SK-N-SH (cell line): Measurements from ENCODE around the gene SLIT2. TPM values are rescaled to one million over a fixed set of nuclear protein-coding genes. Genes with fewer than 3 reads are reported as not detected.

Experiments
- CTCF ChIA-PET: fragments of 300-600, 350-600 bp; formaldehyde crosslinking; extraction: SDS; loops from one replicate; lab custom pipeline; 2021; lab: Yijun Ruan, JAX
- POLR2A ChIA-PET: fragments of 350-600 bp; sonication (Branson Sonifier 250); formaldehyde crosslinking; extraction: SDS; loops from one replicate; lab custom pipeline; 2020; ENCODE audit warnings: antibody characterized with exemption, inconsistent platforms; lab: Yijun Ruan, JAX
- DNase-seq: peaks from one replicate; pipeline ENCODE4 v3.0.0; 2012
- H2AFZ ChIP-seq: fragments of 200-600 bp; sonication (generic); 2 replicates; pipeline ENCODE4 v1.8.1; 2016; ENCODE audit warnings: antibody characterized with exemption, mild to moderate bottlenecking, low read depth
- H3F3A ChIP-seq: fragments of 200-600 bp; sonication (generic); replicated peaks from 2 replicates; pipeline ENCODE3; 2016; ENCODE audit warnings: antibody characterized with exemption, mild to moderate bottlenecking; ENCODE audit not compliant: insufficient read depth
- H3K27ac ChIP-seq, 2 experiments: fragments of 200-500 bp in 1 of 2; fragments of 200-600 bp in 1 of 2; sonication (Bioruptor generic) in 1 of 2; sonication (generic), shearing (Covaris generic) in 1 of 2; 2 replicates each; pipeline versions ENCODE4 v1.5.1 to v1.6.1; 2014 to 2016; ENCODE audit warnings: low read depth in 2 of 2, inconsistent platforms in 1 of 2, low read length in 1 of 2, mild to moderate bottlenecking in 1 of 2, mixed read lengths in 1 of 2
- H3K27me3 ChIP-seq: fragments of 200-600 bp; sonication (generic), shearing (Covaris generic); 2 replicates; pipeline ENCODE4 v1.6.1; 2016; ENCODE audit warnings: mixed run types; ENCODE audit not compliant: insufficient read depth
- H3K36me3 ChIP-seq, 2 experiments: fragments of 200-500 bp in 1 of 2; fragments of 200-600 bp in 1 of 2; sonication (Bioruptor generic) in 1 of 2; sonication (generic) in 1 of 2; replicated peaks in 1 of 2; 2 replicates each; pipeline versions ENCODE3 to v1.5.1; 2014 to 2016; ENCODE audit warnings: low read length in 1 of 2, mild to moderate bottlenecking in 1 of 2; ENCODE audit not compliant: insufficient read depth in 2 of 2, control insufficient read depth in 1 of 2
- H3K4me1 ChIP-seq, 2 experiments: fragments of 200-500 bp in 1 of 2; fragments of 200-600 bp in 1 of 2; sonication (Bioruptor generic) in 1 of 2; sonication (generic), shearing (Covaris generic) in 1 of 2; 2 replicates each; pipeline versions ENCODE4 v1.5.1 to v1.6.1; 2014 to 2016; ENCODE audit warnings: low read depth in 1 of 2, low read length in 1 of 2, mixed run types in 1 of 2; ENCODE audit not compliant: insufficient read depth in 2 of 2, control insufficient read depth in 1 of 2
- H3K4me2 ChIP-seq: fragments of 200-600 bp; sonication (generic), shearing (Covaris generic); 2 replicates; pipeline ENCODE4 v1.6.1; 2017; ENCODE audit warnings: mixed run types
- H3K4me3 ChIP-seq, 2 experiments: fragments of 200-500 bp in 1 of 2; fragments of 200-600 bp in 1 of 2; sonication (Bioruptor generic) in 1 of 2; sonication (generic), shearing (Covaris generic) in 1 of 2; 2 replicates each; pipeline versions ENCODE4 v1.5.1 to v1.8.1; 2014 to 2016; ENCODE audit warnings: low read depth in 2 of 2, inconsistent platforms in 1 of 2, low read length in 1 of 2, mild to moderate bottlenecking in 1 of 2, mixed read lengths in 1 of 2, moderate library complexity in 1 of 2
- H3K79me2 ChIP-seq: fragments of 200-600 bp; sonication (generic); 2 replicates; pipeline ENCODE4 v1.8.1; 2017; ENCODE audit warnings: mild to moderate bottlenecking; ENCODE audit not compliant: insufficient read depth
- H3K9ac ChIP-seq: fragments of 200-600 bp; sonication (generic); 2 replicates; pipeline ENCODE4 v1.6.1; 2017; ENCODE audit warnings: mixed run types
- H3K9me2 ChIP-seq: fragments of 200-600 bp; sonication (generic); 2 replicates; pipeline ENCODE4 v1.6.1; 2017; ENCODE audit warnings: mixed run types
- H3K9me3 ChIP-seq: fragments of 200-600 bp; sonication (generic); 2 replicates; pipeline ENCODE4 v1.6.1; 2017; ENCODE audit warnings: mixed run types, mild to moderate bottlenecking, moderate library complexity
- H4K20me1 ChIP-seq: fragments of 200-600 bp; sonication (generic); 2 replicates; pipeline ENCODE4 v1.6.1; 2017; ENCODE audit warnings: mild to moderate bottlenecking, mixed run types; ENCODE audit not compliant: insufficient read depth
- EZH2phosphoT487 ChIP-seq: fragments of 200-600 bp; sonication (generic); IDR thresholded peaks from 2 replicates; pipeline ENCODE4 v1.6.1; 2017; ENCODE audit warnings: low read depth, mixed run types, mild to moderate bottlenecking, antibody characterized with exemption, moderate library complexity, borderline replicate concordance
- GATA2 ChIP-seq: sonication (generic); formaldehyde crosslinking; IDR thresholded peaks from 2 replicates; pipeline ENCODE4 v1.5.0; 2020; ENCODE audit warnings: mild to moderate bottlenecking, missing genetic modification reagents
- IRF3 ChIP-seq: fragments of 150-350 bp; IDR thresholded peaks from 2 replicates; pipeline ENCODE4 v1.6.1; 2016; ENCODE audit warnings: mild to moderate bottlenecking, low read depth, low read length
- NRF1 ChIP-seq: IDR thresholded peaks from 2 replicates; pipeline ENCODE4 v1.6.1; 2012; ENCODE audit warnings: low read depth, mild to moderate bottlenecking, low read length
- RXRA ChIP-seq: IDR thresholded peaks from 2 replicates; pipeline ENCODE4 v1.4.0; 2012; ENCODE audit warnings: low read depth, mild to moderate bottlenecking, borderline replicate concordance
- SMC3 ChIP-seq: IDR thresholded peaks from 2 replicates; pipeline ENCODE4 v1.6.1; 2012; ENCODE audit warnings: low read depth, low read length, improper control_type of control experiment
- WGBS: methylation state at CpG from one replicate; pipeline ENCODE4 v1.1.6; 2017; ENCODE audit warnings: low lambda C conversion rate; 5-methylcytosine and 5-hydroxymethylcytosine counted together
- polyA plus RNA-seq, 3 experiments: library from polyadenylated mRNA; depleted of rRNA; stranded (reverse); fragments of >200 nt; gene quantifications; 2 replicates each; pipeline ENCODE4 v1.2.3, GENCODE V29; 2012

SLIT2 gene
- polyA plus RNA-seq, 1 of the 3 experiments (the other 2 are of a cell fraction), result 68.7 TPM

GRCh38 chr4:20217951-20218350, 33.8 kb upstream of the SLIT2 start:
- Histone ChIP-seq H3K9me3 (peaks cover 1% of the 10 kb centered on the region; the same call in 1 of the 2 replicates), H3K27me3 (no peaks in the 10 kb centered on the region), H3K36me3 (no peaks in the 10 kb centered on the region), H3K9ac (no peak overlapping the region), H3K4me2 (no peak overlapping the region), H3K4me1 (no peaks in the 10 kb centered on the region), H3K79me2 (no peaks in the 10 kb centered on the region), H3K9me2 (no peaks in the 10 kb centered on the region), H2AFZ (no peak overlapping the region), H4K20me1 (no peaks in the 10 kb centered on the region), H3K4me3 (no peak overlapping the region), H3K27ac (no peak overlapping the region), H3F3A (no peaks in the 10 kb centered on the region)
- no peak for TF ChIP-seq SMC3
- no peak for TF ChIP-seq RXRA
- no peak for TF ChIP-seq IRF3
- TF ChIP-seq EZH2phosphoT487, result no peak
- no peak for TF ChIP-seq GATA2 (CRISPR knock-in tag)
- 44% methylated on average over 1 of the region's 1 CpG for WGBS
- DNase-seq, result no peak
- POLR2A ChIA-PET, result no interaction called here
- CTCF ChIA-PET, result no interaction called here

GRCh38 chr4:20219521-20219920, 32.2 kb upstream of the SLIT2 start:
- no peak for DNase-seq
- H3K36me3 ChIP-seq, result peaks cover 0 to 4% of the 10 kb centered on the region in 2 experiments
- H3K27me3 ChIP-seq, result no peaks in the 10 kb centered on the region

More at GRCh38 chr4:20219521-20219920, 32.2 kb upstream of the SLIT2 start:
- Histone ChIP-seq H2AFZ (no peak overlapping the region), H3K79me2 (no peaks in the 10 kb centered on the region), H3F3A (no peaks in the 10 kb centered on the region), H3K9me2 (no peaks in the 10 kb centered on the region), H4K20me1 (no peaks in the 10 kb centered on the region), H3K4me3 (no peak overlapping the region), H3K9ac (no peak overlapping the region), H3K4me1 (no peaks in the 10 kb centered on the region), H3K4me2 (no peak overlapping the region)
- CTCF ChIA-PET, result interaction anchor here (0.8 kb wide), 1 partner anchor 29 kb away, joined by 3 read pairs; no protein-coding TSS in a partner anchor
- POLR2A ChIA-PET, result no interaction called here
- TF ChIP-seq IRF3 (no peak), NRF1 (no peak)
- TF ChIP-seq, all 33 proteins: peak for 0
- Histone ChIP-seq H3K27ac (no peak overlapping the region), H3K9me3 (peaks cover 6% of the 10 kb centered on the region; the same call in 1 of the 2 replicates)
